ENCODE data around the gene KDM1B.

KDM1B gene

GRCh38 chr6:18265787-18266522 is 110.7 kb downstream of the KDM1B start:
- DNase-seq: no peak

- peak; percentile 3 for DNase-seq
Observed at GRCh38 chr6:18266523-18266912, 111.3 kb downstream of the KDM1B start.

GRCh38 chr6:18268066-18268465 is 112.8 kb downstream of the KDM1B start:
- no peak for DNase-seq

- DNase-seq: no peak
Observed at GRCh38 chr6:18269253-18269652, 114.0 kb downstream of the KDM1B start.

DNA sequence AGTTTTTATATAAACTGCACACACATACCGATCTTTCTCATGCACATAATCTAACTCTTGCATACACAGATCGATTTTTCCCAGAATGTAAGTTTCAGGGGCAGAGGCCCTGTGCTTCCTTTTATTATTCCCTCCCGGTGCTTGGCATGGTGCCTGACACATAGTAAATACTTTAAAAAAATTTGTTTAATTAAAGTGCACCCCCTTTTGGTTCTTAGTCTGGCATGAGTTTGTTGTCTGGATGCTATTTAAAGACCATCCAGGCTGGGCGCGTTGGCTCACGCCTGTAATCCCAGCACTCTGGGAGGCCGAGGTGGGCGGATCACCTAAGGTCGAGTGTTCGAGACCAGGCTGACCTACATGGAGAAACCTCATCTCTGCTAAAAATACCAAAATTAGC is 114.5 kb downstream of the KDM1B start:
- DNase-seq: no peak

- DNase-seq: no peak
Observed at GRCh38 chr6:18270216-18270615, 115.0 kb downstream of the KDM1B start.

All from SHP77 treated with DMSO at 0.1 percent for 48 hours (cell line).